Spleen (tissue), 11 donors: ENCODE results near the gene AFAP1. TPM values are rescaled to one million over a fixed set of nuclear protein-coding genes. Genes with fewer than 3 reads are reported as not detected.

Source experiments
- DNase-seq: peaks from one replicate; pipeline ENCODE4 v3.0.0-alpha.2; 2020
- H3K27ac ChIP-seq, 8 donors: fragments of 200-600 bp; sonication (generic) in 7 of 8; 1 replicate in 4 of 8; 2 replicates in 4 of 8; pipeline versions ENCODE4 v1.5.0 to v1.8.0; 2016 to 2021; ENCODE audit warnings: inconsistent platforms in 4 of 8, mild to moderate bottlenecking in 4 of 8, moderate library complexity in 1 of 8
- H3K27me3 ChIP-seq, 7 donors: fragments of 200-600 bp; sonication (generic) in 6 of 7; replicated peaks in 1 of 7; 1 replicate in 4 of 7; 2 replicates in 3 of 7; pipeline versions ENCODE4 v1.5.0 to v1.8.0; 2016 to 2021; ENCODE audit warnings: inconsistent platforms in 3 of 7, mild to moderate bottlenecking in 1 of 7
- H3K36me3 ChIP-seq, 6 donors: fragments of 200-600 bp; sonication (generic) in 5 of 6; 1 replicate in 4 of 6; 2 replicates in 2 of 6; pipeline versions ENCODE4 v1.5.0 to v1.8.0; 2016 to 2021; ENCODE audit warnings: inconsistent platforms in 2 of 6
- H3K4me1 ChIP-seq, 6 donors: fragments of 200-600 bp; sonication (generic) in 5 of 6; 1 replicate in 3 of 6; 2 replicates in 3 of 6; pipeline versions ENCODE4 v1.5.0 to v1.8.0; 2016 to 2021; ENCODE audit warnings: inconsistent platforms in 3 of 6
- H3K4me3 ChIP-seq, 8 donors: fragments of 200-600 bp; sonication (generic) in 7 of 8; 1 replicate in 4 of 8; 2 replicates in 4 of 8; pipeline versions ENCODE4 v1.5.0 to v1.8.0; 2016 to 2021; ENCODE audit warnings: inconsistent platforms in 4 of 8, mild to moderate bottlenecking in 4 of 8, moderate library complexity in 2 of 8
- H3K9me3 ChIP-seq, 8 donors: fragments of 200-600 bp; sonication (generic) in 7 of 8; 1 replicate in 4 of 8; 2 replicates in 4 of 8; pipeline versions ENCODE4 v1.5.0 to v1.8.0; 2016 to 2021; ENCODE audit warnings: inconsistent platforms in 4 of 8
- POLR2A ChIP-seq, 3 donors: fragments of 450-650 bp; IDR thresholded peaks; one replicate each; pipeline ENCODE4 v1.5.1; 2017; ENCODE audit warnings: antibody characterized with exemption in 3 of 3, mild to moderate bottlenecking in 1 of 3
- POLR2AphosphoS5 ChIP-seq, 3 donors: sonication (generic); formaldehyde crosslinking; IDR thresholded peaks; one replicate each; pipeline ENCODE4 v1.5.1; 2017; ENCODE audit warnings: antibody characterized with exemption in 3 of 3
- WGBS, 5 donors: extraction: QIAGEN DNeasy Blood & Tissue Kit in 3 of 5; methylation state at CpG; one replicate each; pipeline versions ENCODE4 v1.1.5 to v1.1.7; 2013 to 2018; 5-methylcytosine and 5-hydroxymethylcytosine counted together
- intact Hi-C: fragments of 100-400 bp; cut with DNase I; formaldehyde crosslinking; loops from one replicate; pipeline ENCODE4 v1.15.0; 2023; ENCODE audit warnings: low total_unique reads
- polyA plus RNA-seq, 3 donors: library from polyadenylated mRNA; stranded (reverse); fragments of 200-250 nt; gene quantifications; one replicate each; pipeline ENCODE4 v1.2.1, GENCODE V29; 2013
- total RNA-seq, 7 donors: library from RNA; depleted of rRNA in 3 of 7; stranded (reverse); fragments of >200 nt in 3 of 7; fragmentation: NEBNext Ultra II Directional in 4 of 7; extraction: Animal tissue kit (Norgen Biotek cat#: 25700) in 4 of 7; gene quantifications; one replicate each; pipeline versions ENCODE4 v1.1.0 to v1.2.1, GENCODE V29; 2016 to 2021
- TF ChIP-seq, protein P1 (sequence below), 11 experiments: fragments of 200-600 bp in 7 of 11; fragments of 450-650 bp in 4 of 11; sonication (generic) in 4 of 11; IDR thresholded peaks in 8 of 11; conservative IDR thresholded peaks in 3 of 11; 1 replicate in 7 of 11; 2 replicates in 4 of 11; pipeline versions ENCODE4 v1.4.0 to v1.8.0; 2016 to 2021; ENCODE audit warnings: antibody characterized with exemption in 11 of 11, inconsistent platforms in 4 of 11, mild to moderate bottlenecking in 1 of 11
- donor health status: healthy with polysubstance abuse.
- donor health status: DM: no; HTN: no; CAD: no; lungs with moderate emphysema.
- donor health status: DM: no; HTN: no; CAD: no.
- donor health status: Bipolar disorder and iron deficiency.
- donor health status: healthy.
- donor health status: DM: no; HTN: no; CAD: no.
- donor health status: DM: yes; HTN: yes; CAD: no.

The AFAP1 gene
- total and polyA plus RNA-seq, 10 donors, result 1.6 to 29.2 (median 12.1) TPM

DNA sequence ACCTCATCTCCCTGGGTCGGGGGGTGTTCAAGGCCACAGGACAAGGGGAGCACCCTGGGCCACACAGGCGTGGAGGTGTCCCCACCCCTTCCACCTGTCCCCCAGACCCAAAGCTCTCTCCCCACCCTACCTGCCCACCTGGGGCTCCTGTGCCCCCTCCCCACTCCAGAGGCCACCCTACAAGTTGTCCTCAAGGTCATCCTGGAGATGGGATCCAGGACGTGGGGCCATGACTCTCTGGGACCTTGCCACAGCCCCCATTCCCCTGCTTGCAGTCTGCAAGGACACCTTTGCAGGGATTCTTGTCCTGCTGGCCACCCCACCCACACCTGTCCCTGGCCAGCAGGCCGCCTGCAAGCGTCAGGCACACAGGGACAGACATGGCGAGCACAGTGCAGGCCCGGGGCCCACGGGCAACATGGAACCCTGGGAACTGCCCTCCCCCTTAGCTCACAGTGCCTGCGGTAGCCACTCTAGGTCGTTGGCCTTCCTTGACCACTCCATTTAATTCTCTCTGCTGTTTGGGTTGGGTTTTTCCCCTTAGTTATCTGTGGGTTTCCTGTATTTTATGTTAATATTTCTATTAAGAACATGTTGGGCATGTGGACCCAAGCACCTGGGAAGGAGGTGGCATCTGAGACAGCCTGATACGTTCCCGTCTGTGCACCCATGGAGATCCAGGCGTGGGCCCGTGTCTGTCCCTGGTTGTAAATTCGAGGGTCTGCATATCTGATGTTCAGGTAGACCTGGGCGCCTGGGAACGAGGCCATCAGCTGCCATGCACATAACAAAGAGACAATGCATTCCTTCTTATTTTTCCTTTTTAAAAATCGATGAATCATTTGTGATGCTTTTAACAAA, 197.5 kb downstream of the AFAP1 start:
- Histone ChIP-seq H3K4me1 (peaks cover 0 to 24% (median 0%) of the 10 kb centered on the region in 6 donors), H3K27me3 (peaks cover 0 to 27% (median 0%) of the 10 kb centered on the region in 7 donors), H3K4me3 (no peak overlapping the region), H3K27ac (no peak overlapping the region), H3K36me3 (no peaks in the 10 kb centered on the region), H3K9me3 (peaks cover 0 to 8% (median 0%) of the 10 kb centered on the region in 8 donors)
- no peak for DNase-seq
- intact Hi-C loops, result no loop called here
- 82 to 89% (median 86%) methylated on average over 17 to 18 of the region's 18 CpGs for WGBS, 5 donors
- TF ChIP-seq POLR2AphosphoS5 (IDR thresholded peaks at IDR 0.05) (no peak), POLR2A (IDR thresholded peaks at IDR 0.05) (no peak)
- TF ChIP-seq, protein P1, sequence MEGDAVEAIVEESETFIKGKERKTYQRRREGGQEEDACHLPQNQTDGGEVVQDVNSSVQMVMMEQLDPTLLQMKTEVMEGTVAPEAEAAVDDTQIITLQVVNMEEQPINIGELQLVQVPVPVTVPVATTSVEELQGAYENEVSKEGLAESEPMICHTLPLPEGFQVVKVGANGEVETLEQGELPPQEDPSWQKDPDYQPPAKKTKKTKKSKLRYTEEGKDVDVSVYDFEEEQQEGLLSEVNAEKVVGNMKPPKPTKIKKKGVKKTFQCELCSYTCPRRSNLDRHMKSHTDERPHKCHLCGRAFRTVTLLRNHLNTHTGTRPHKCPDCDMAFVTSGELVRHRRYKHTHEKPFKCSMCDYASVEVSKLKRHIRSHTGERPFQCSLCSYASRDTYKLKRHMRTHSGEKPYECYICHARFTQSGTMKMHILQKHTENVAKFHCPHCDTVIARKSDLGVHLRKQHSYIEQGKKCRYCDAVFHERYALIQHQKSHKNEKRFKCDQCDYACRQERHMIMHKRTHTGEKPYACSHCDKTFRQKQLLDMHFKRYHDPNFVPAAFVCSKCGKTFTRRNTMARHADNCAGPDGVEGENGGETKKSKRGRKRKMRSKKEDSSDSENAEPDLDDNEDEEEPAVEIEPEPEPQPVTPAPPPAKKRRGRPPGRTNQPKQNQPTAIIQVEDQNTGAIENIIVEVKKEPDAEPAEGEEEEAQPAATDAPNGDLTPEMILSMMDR (IDR thresholded peaks at IDR 0.05 in 8 of 11, conservative IDR thresholded peaks at IDR 0.05 in 3 of 11), result no peak

GRCh38 chr4:7740866-7741525, 198.7 kb downstream of the AFAP1 start:
- H3K4me3 ChIP-seq, result no peak overlapping the region

GRCh38 chr4:7739918-7740865, 199.5 kb downstream of the AFAP1 start:
- intact Hi-C loops, result no loop called here
- Histone ChIP-seq H3K4me1 (peaks cover 0 to 20% (median 0%) of the 10 kb centered on the region in 6 donors), H3K4me3 (no peak overlapping the region), H3K27me3 (peaks cover 0 to 38% (median 0%) of the 10 kb centered on the region in 7 donors), H3K27ac (no peak overlapping the region), H3K36me3 (no peaks in the 10 kb centered on the region), H3K9me3 (peaks cover 0 to 8% (median 0%) of the 10 kb centered on the region in 8 donors)
- TF ChIP-seq POLR2A (IDR thresholded peaks at IDR 0.05) (no peak), POLR2AphosphoS5 (IDR thresholded peaks at IDR 0.05) (no peak)
- TF ChIP-seq, protein P1 (IDR thresholded peaks at IDR 0.05 in 8 of 11, conservative IDR thresholded peaks at IDR 0.05 in 3 of 11), result no peak
- 85 to 91% (median 89%) methylated on average over 27 to 45 of the region's 45 CpGs for WGBS, 5 donors
- no peak for DNase-seq

More at GRCh38 chr4:7740866-7741525, 198.7 kb downstream of the AFAP1 start:
- WGBS, 5 donors, result 85 to 94% (median 91%) methylated on average over 14 to 19 of the region's 19 CpGs
- DNase-seq, result peak; percentile 55
- peaks cover 0 to 24% (median 0%) of the 10 kb centered on the region in 6 donors for H3K4me1 ChIP-seq
- peaks cover 0 to 8% (median 0%) of the 10 kb centered on the region in 8 donors for H3K9me3 ChIP-seq
- no peaks in the 10 kb centered on the region for H3K36me3 ChIP-seq
- TF ChIP-seq, protein P1 (IDR thresholded peaks at IDR 0.05 in 8 of 11, conservative IDR thresholded peaks at IDR 0.05 in 3 of 11), result no peak
- TF ChIP-seq POLR2A (IDR thresholded peaks at IDR 0.05) (no peak), POLR2AphosphoS5 (IDR thresholded peaks at IDR 0.05) (no peak)
- peaks cover 0 to 30% (median 0%) of the 10 kb centered on the region in 7 donors for H3K27me3 ChIP-seq
- intact Hi-C loops, result no loop called here
- H3K27ac ChIP-seq, result no peak overlapping the region
